Stimulated activated naive B cell treated with anti-CD40 and anti-IgM and Interleukin-4, amounts not matched to agents 10 μg/mL and 1 μg/mL and 100 μg/mL, for 72 hours (primary cell): ENCODE results near the gene ZNF90.
"Not testable (repeated sequence)": the region's sequence is repeated elsewhere in the genome, so short reads cannot be mapped to it uniquely, and the experiment has no call there.

ENCODE experiments used
- ATAC-seq, 2 donors: fragments of 150-1000 bp; cut with Tn5 transposase; replicated peaks; 2 replicates each; pipeline ENCODE4 v1.10.0; 2021; ENCODE audit warnings: moderate library complexity in 1 of 2
- DNase-seq: peaks from one replicate; pipeline ENCODE4 v3.0.0; 2021
- H3K27ac Mint-ChIP-seq: one replicate; pipeline ENCODE4 v1.8.0; 2022; ENCODE audit warnings: mild to moderate bottlenecking, mixed read lengths
- H3K27me3 Mint-ChIP-seq, 2 donors: one replicate each; pipeline ENCODE4 v1.8.0; 2022; ENCODE audit warnings: mixed read lengths in 2 of 2
- H3K36me3 Mint-ChIP-seq, 2 donors: one replicate each; pipeline ENCODE4 v1.8.0; 2022; ENCODE audit warnings: mixed read lengths in 2 of 2, mild to moderate bottlenecking in 1 of 2
- H3K4me1 Mint-ChIP-seq, 2 donors: one replicate each; pipeline ENCODE4 v1.8.0; 2022; ENCODE audit warnings: mixed read lengths in 2 of 2, mild to moderate bottlenecking in 1 of 2
- H3K4me3 Mint-ChIP-seq, 2 donors: one replicate each; pipeline ENCODE4 v1.8.0; 2022; ENCODE audit warnings: mild to moderate bottlenecking in 2 of 2, mixed read lengths in 2 of 2, moderate library complexity in 1 of 2
- H3K9me3 Mint-ChIP-seq, 2 donors: one replicate each; pipeline ENCODE4 v1.8.0; 2022; ENCODE audit warnings: mixed read lengths in 2 of 2, mild to moderate bottlenecking in 1 of 2

The ZNF90 gene

DNA sequence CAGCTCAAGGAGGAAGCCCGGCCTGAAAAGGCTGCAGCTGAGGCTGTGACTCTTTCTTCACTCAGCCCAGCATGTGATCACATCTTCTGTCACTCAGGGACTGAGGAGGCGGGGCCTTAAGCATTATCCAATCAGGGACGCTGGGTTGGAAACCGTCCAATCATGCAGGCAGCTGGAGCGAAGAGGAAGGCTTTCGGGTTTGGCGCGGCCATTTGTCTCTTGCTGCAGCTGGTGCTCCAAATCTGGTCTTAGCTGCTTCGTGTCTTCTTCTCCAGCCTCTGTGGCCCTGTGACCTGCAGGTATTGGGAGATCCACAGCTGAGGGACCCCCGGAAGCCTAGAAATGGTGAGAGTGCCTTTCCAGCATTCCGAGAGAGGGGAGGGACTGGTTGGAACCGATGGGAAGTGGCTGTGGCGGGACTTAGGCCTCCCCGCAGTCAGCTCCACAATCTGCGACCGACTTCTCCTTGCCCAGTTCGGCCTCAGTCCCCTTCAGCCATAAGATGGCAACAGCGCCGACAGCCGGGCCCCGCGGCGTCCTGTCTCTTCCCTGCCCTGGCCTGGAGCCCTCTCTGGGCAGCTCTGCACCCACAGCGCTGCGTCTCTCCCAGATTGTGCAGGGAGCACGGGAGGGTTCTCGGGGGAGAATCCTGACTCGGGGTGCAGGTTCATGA lies at the start of gene ZNF90:
TSS of gene ZNF90 (plus strand) at position 210 of the 673 bp plus-strand sequence. CDS start at position 343, 133 bp downstream.
- H3K27ac Mint-ChIP-seq: peak within 1 kb of the TSS; percentile 89
- peaks cover 11 to 24% of the 10 kb centered on the region in 2 donors for H3K4me1 Mint-ChIP-seq
- H3K9me3 Mint-ChIP-seq: peaks cover 0 to 1% of the 10 kb centered on the region in 2 donors
- ATAC-seq: peak; percentile 99
- no peaks in the 10 kb centered on the region for H3K27me3 Mint-ChIP-seq
- H3K36me3 Mint-ChIP-seq: peaks cover 23 to 30% of the 10 kb centered on the region in 2 donors
- peak; percentile 92 for DNase-seq
- H3K4me3 Mint-ChIP-seq: peak within 1 kb of the TSS; percentile 97 to 99

DNA sequence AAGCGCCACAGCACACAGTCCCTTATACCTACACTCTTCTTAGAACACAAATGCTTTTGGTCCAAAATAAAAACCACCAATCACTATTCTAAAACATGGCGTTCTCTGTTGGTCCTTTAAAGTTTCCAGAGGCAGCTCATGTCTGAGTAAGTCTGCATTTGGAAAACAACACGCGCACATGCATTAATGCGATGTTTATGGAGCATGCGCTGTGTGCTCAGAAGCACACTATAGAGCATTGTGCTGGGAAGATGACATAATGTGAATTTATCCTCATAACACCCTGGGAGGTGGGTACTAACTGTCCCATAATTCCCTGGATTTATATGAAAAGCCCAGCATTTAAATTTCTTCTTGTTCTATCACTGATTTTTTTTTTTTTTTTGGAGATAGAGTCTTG lies 49.2 kb upstream of the ZNF90 start:
- no peak overlapping the region for H3K4me3 Mint-ChIP-seq
- no peaks in the 10 kb centered on the region for H3K4me1 Mint-ChIP-seq
- H3K27ac Mint-ChIP-seq: no peak overlapping the region
- no peaks in the 10 kb centered on the region for H3K27me3 Mint-ChIP-seq
- DNase-seq (no peak), ATAC-seq (no peak)
- peaks cover 41 to 44% of the 10 kb centered on the region in 2 donors for H3K36me3 Mint-ChIP-seq
- no peaks in the 10 kb centered on the region for H3K9me3 Mint-ChIP-seq

DNA sequence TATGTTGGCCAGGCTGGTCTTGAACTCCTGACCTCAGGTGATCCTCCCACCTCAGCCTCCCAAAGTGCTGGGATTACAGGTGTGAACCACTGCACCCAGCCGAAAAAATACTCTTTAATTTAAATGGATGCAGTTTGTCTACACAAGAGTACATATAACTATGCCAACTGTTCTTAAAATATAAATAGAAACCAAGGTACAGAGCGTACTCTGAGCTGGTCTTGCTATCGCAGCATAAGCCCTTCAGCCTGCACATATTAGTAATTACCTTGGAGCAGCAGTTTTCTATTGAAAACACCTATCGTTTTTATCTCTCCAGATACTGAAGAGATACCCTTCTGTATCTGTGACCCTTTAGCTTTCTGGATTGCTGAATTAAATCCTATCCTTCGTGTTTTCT lies 41.9 kb upstream of the ZNF90 start:
- no peak for ATAC-seq
- Mint-ChIP-seq H3K4me3 (no peak overlapping the region), H3K36me3 (peaks cover 28% of the 10 kb centered on the region in 2 donors), H3K4me1 (peaks cover 7 to 15% of the 10 kb centered on the region in 2 donors), H3K27ac (no peak overlapping the region), H3K9me3 (peaks cover 0 to 2% of the 10 kb centered on the region in 2 donors), H3K27me3 (no peaks in the 10 kb centered on the region)
- no peak for DNase-seq

DNA sequence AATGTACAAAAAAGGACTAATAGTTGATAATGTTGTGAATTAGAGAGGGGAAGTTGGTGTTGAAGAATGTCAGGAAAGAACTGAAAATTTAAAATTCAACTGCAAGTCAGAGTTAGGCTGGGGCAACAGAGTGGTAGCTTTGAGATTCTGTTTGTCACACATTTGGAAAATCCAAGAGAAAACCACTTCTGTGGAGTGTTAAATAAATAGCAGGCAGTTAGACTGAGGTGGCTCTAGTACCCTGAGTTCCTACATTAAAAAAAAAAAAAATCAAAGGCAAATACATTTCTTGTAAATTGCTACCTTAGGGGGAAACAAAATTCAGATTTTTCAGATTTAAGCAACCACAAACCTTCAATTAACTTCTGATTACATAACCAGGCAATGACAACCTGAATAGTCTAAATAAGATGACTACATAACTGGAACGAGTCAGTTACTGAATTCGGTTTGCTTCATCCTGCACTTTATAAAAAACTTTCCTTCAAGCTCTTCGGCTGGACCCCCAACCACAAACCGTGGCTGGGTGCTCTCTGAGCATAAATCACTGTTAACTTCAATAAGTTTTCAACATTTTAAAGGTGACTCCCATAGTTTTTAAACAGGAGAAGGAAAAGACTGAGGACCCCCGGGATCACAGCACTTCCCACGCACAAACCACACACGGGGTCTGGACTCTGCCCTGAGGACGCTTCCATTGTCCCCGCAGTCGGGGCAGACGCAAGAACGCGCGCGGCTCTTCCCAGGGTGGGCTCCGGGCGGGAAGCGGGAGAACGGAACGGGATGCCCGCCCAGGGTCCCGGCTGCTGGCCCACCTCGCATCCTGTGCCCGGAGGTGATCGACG lies 39.2 kb upstream of the ZNF90 start:
- H3K27ac Mint-ChIP-seq: peak overlapping the region; percentile 99
- DNase-seq: no peak

DNA sequence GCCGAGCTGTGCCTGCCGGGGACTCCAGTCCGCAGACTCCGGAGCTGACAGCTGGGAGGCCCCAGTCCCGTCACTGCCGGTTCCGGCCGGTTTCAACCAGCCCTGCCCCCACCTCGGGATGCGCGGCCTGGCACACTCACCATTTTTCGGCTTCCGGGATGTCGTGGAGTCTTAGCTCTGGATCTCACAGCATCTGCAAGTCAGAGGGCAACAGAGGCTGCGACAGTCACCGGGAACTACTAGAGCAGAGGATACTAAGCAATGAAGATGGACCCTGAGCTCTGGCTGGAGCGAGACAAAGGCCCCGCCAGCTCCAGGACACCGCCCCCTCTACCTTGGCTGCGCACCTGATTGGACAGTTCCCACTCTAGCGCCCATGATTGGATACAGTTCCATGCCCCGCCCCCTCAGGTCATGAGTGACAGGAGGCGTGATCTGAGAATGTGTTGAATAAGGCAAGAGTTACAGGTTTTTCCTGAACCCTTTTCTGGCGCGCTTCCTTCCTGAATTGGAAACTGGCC lies 38.5 kb upstream of the ZNF90 start, which contains the start of gene ZNF682:
TSS of gene ZNF682 (minus strand) at position 303 of the 521 bp plus-strand sequence. CDS start at position 143, 160 bp downstream.
- peaks cover 7 to 15% of the 10 kb centered on the region in 2 donors for H3K4me1 Mint-ChIP-seq
- peak within 1 kb of the TSS; percentile 94 to 99 for H3K4me3 Mint-ChIP-seq
- H3K27me3 Mint-ChIP-seq: peaks cover 0 to 5% of the 10 kb centered on the region in 2 donors
- ATAC-seq (peak; percentile 99), DNase-seq (peak; percentile 94)
- H3K9me3 Mint-ChIP-seq: no peaks in the 10 kb centered on the region
- peaks cover 4 to 5% of the 10 kb centered on the region in 2 donors for H3K36me3 Mint-ChIP-seq
- peak within 1 kb of the TSS; percentile 99 for H3K27ac Mint-ChIP-seq

More for the DNA sequence above, 39.2 kb upstream of the ZNF90 start:
- Mint-ChIP-seq H3K36me3 (peaks cover 11 to 12% of the 10 kb centered on the region in 2 donors), H3K27me3 (no peaks in the 10 kb centered on the region), H3K9me3 (peaks cover 0 to 2% of the 10 kb centered on the region in 2 donors), H3K4me3 (peak overlapping the region; percentile 94 to 99), H3K4me1 (peaks cover 7 to 15% of the 10 kb centered on the region in 2 donors)
- no peak for ATAC-seq

DNA sequence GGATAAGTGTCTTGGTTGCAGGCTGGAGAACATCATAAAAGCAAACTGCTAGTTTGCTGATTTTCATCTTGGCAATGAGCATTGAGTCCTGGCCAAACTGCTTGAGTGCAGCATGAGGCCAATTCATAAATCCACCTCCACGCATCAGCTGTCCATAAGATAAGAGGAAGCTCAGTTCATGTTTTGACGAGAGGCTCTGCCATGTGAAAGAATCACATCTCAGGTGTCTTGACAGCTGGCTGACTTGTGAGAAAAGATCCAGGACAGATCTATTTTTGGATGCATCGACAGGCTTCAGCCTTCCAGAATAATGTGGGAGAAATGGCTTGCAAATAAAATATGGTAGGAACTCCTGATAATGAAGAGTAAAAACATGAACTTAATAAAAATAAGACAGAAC lies 33.1 kb upstream of the ZNF90 start:
- no peaks in the 10 kb centered on the region for H3K4me1 Mint-ChIP-seq
- no peaks in the 10 kb centered on the region for H3K36me3 Mint-ChIP-seq
- DNase-seq: no peak
- H3K27ac Mint-ChIP-seq: no peak overlapping the region
- no peak for ATAC-seq
- H3K4me3 Mint-ChIP-seq: no peak overlapping the region
- no peaks in the 10 kb centered on the region for H3K9me3 Mint-ChIP-seq
- H3K27me3 Mint-ChIP-seq: peaks cover 0 to 6% of the 10 kb centered on the region in 2 donors

DNA sequence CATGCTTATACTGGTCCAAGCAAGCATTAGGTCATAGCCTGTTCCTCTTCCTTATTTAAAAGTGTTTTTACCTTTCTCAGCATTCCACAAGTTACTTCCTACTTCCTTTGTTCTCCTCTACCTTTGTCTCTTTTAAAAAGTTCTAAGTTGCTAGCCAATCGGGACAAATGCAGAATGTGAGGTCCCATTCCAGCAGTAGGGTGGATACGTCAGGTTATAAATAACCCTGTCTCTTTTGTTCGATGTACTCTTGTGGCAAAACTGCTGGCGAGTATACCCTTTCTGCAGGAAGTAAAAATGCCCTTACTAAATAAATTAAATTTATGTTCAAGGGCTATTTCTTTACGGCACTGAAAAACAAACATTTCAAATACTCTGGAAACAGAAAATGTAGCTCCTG lies 32.1 kb upstream of the ZNF90 start:
- not testable (repeated sequence) for H3K9me3 Mint-ChIP-seq, H3K27ac Mint-ChIP-seq, H3K4me3 Mint-ChIP-seq, H3K27me3 Mint-ChIP-seq, ATAC-seq, H3K4me1 Mint-ChIP-seq, DNase-seq, H3K36me3 Mint-ChIP-seq

DNA sequence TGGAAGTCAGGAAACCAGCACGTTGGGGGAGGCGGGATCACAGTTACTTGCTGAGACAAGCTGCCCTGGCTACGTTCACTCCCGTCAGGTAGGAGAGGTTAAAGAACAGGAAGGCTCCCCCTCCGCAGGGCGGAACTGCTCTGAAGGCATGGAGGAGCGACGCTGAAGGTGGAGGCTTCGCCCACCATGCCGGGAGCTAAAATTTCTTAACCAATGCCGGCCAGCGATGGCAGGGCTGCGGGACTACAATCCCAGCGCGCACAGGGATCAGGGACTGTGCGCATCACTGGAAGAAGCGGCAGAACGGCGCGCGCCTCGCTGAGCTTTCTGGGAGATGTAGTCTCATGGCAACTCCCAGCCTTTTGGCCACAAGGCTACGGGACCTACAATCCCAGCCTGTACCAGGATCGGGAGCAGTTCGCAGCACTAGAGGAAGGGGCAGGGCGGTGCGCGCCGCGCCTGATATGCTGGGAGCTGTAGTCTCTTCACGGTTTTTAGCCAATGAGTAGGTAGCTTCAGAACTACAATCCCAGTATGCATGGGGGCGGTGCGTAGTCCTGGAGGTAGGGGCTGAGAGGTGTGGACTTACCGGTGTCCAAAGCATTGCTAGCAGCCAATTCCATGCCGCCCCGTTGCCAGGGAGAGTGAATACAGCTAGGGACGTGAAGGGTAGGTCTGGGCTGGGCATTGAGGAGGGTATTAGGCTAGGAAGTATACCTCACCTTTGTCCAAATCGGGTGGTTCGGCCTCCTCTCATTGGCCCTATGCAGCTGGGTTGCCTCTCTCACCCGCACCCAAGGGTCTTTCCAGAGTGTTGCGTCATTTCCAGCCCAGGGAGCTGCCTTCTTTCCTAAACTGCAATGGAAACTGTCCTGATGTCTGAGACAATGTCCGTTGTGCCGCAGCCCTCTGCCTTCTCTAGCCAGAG lies 25.7 kb upstream of the ZNF90 start:
- H3K27me3 Mint-ChIP-seq: no peaks in the 10 kb centered on the region
- H3K36me3 Mint-ChIP-seq: no peaks in the 10 kb centered on the region
- H3K4me1 Mint-ChIP-seq: peaks cover 9 to 12% of the 10 kb centered on the region in 2 donors
- H3K27ac Mint-ChIP-seq: peak overlapping the region; percentile 93
- peak overlapping the region; percentile 95 to 97 for H3K4me3 Mint-ChIP-seq
- peaks cover 0 to 2% of the 10 kb centered on the region in 2 donors for H3K9me3 Mint-ChIP-seq
- ATAC-seq: peak; percentile 95
- DNase-seq: peak; percentile 72

DNA sequence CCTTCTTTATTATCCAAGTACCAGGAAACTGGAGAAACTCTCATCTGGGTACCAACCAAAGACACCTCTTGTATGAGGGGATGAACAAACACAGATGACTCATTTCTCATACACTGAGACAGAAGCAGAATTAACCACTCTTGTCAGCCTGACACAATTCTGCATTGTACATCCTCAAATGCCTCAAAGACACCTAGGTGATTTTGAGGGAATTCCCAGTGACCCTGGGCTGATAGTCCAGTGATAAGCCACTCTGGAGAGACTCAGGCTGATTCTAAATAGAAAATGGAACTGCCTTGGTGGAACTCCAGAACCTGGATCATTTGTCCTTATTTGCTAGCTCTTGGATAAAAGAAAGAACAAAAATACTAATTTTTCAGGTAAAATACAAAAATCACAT lies 19.1 kb upstream of the ZNF90 start:
- H3K4me3 Mint-ChIP-seq, H3K36me3 Mint-ChIP-seq: not testable (repeated sequence)

DNA sequence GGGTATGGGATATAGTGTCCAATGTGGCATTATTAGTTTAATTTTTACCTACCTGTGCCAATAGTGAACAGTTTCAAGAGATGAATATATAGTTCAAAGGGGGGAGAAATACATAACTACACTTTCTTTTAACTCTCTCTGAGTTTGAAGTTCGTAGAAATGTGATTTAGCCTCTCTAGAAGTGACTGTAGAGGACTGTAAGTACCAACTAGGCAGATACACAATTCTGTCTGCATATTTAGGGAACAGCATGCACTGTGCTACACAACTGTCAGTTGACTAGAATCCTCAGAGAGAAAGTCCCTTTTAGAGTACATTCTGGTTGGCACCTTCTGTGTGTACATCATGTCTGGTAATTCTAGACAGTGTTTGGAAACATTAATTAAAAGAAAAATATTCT lies 17.5 kb upstream of the ZNF90 start:
- peaks cover 0 to 4% of the 10 kb centered on the region in 2 donors for H3K4me1 Mint-ChIP-seq
- H3K36me3 Mint-ChIP-seq: peaks cover 0 to 3% of the 10 kb centered on the region in 2 donors
- peaks cover 8 to 9% of the 10 kb centered on the region in 2 donors for H3K27me3 Mint-ChIP-seq
- H3K27ac Mint-ChIP-seq: no peak overlapping the region
- ATAC-seq (no peak), DNase-seq (no peak)
- no peak overlapping the region for H3K4me3 Mint-ChIP-seq
- H3K9me3 Mint-ChIP-seq: peaks cover 0 to 2% of the 10 kb centered on the region in 2 donors

More for the DNA sequence above, 19.1 kb upstream of the ZNF90 start:
- ATAC-seq (peak in 1 of 2 donors; percentile 80), DNase-seq (peak; percentile 13)
- not testable (repeated sequence) for H3K27me3 Mint-ChIP-seq, H3K9me3 Mint-ChIP-seq, H3K4me1 Mint-ChIP-seq
- H3K27ac Mint-ChIP-seq: peak overlapping the region; percentile 6

DNA sequence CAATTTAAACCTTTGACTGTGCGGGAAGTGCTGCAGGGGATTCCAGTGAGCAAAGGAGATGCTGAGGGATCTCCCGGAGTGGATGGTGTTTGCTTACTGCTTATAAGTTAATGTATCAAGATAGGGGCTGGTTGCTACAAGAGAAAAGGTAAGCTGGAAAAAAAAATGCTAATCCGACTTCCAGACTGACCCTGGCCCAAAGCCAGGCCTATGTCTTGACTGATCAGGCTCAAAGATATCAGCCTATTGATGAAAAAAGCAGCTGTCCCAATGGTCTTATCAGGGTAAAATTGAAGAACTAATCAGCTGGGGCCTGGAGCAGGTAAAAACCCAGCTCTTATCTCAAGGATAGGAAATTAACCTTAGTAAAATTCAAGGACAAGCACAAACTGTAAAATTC lies 10.9 kb upstream of the ZNF90 start:
- no peak for DNase-seq
- peaks cover 0 to 5% of the 10 kb centered on the region in 2 donors for H3K36me3 Mint-ChIP-seq
- ATAC-seq: no peak
- H3K4me1 Mint-ChIP-seq: peaks cover 5 to 6% of the 10 kb centered on the region in 2 donors
- peaks cover 31 to 41% of the 10 kb centered on the region in 2 donors for H3K27me3 Mint-ChIP-seq
- no peak overlapping the region for H3K27ac Mint-ChIP-seq
- H3K9me3 Mint-ChIP-seq: peaks cover 12% of the 10 kb centered on the region in 2 donors
- H3K4me3 Mint-ChIP-seq: no peak overlapping the region

DNA sequence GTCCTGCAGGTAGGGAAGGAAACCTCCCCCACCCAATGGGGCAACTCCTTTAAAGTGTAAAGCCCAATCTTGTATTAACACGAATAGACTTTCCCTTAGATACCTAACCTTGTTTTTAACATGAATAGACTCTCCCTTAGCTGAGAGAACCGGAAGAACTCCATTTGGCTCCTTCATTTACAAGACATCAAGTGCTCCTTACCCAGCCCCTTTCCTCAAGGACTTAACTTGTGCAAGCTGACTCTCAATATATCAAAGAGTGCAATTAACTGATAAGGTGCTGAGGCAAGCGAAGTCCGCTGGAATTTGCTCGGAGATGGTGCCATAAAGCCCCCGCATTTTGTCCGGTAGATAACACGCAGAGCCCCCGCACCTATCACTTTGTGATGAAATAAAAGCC lies 9.9 kb upstream of the ZNF90 start:
- Mint-ChIP-seq H3K9me3 (peaks cover 12 to 14% of the 10 kb centered on the region in 2 donors), H3K4me3 (no peak overlapping the region), H3K36me3 (peaks cover 0 to 5% of the 10 kb centered on the region in 2 donors), H3K4me1 (peaks cover 5 to 6% of the 10 kb centered on the region in 2 donors), H3K27ac (no peak overlapping the region), H3K27me3 (peaks cover 31 to 41% of the 10 kb centered on the region in 2 donors)
- DNase-seq (no peak), ATAC-seq (no peak)

DNA sequence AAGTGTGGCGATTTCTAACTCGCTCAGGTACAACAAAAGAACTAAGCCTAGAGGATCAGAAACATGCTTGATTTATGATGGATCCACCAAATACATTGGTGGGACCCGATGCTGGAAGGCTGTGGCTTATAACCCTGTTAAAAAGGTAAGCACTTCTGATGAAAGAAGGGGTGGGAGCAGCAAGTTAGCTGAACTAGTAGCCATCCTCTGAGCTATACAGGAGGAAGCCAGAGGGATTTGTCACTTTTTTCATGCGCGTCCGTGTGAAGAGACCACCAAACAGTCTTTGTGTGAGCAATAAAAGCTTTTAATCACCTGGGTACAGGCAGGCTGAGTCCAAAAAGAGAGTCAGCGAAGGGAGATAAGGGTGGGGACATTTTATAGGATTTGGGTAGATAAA lies 9.2 kb upstream of the ZNF90 start:
- peaks cover 12 to 14% of the 10 kb centered on the region in 2 donors for H3K9me3 Mint-ChIP-seq
- H3K27me3 Mint-ChIP-seq: peaks cover 31 to 41% of the 10 kb centered on the region in 2 donors
- H3K36me3 Mint-ChIP-seq, ATAC-seq, H3K27ac Mint-ChIP-seq, H3K4me3 Mint-ChIP-seq, H3K4me1 Mint-ChIP-seq, DNase-seq: not testable (repeated sequence)
